Endothelial cell (in vitro differentiated cells): ENCODE measurements around the gene RBCK1. TPM values are rescaled to one million over a fixed set of nuclear protein-coding genes. Genes with fewer than 3 reads are reported as not detected.

ENCODE experiments used
- DNase-seq: peaks from one replicate; pipeline ENCODE4 v3.0.0; 2021; ENCODE audit warnings: low spot score
- H3K27ac Mint-ChIP-seq: one replicate; pipeline ENCODE4 v1.8.0; 2021; ENCODE audit warnings: mixed read lengths, inconsistent platforms; ENCODE audit not compliant: unreplicated experiment
- H3K27me3 Mint-ChIP-seq: one replicate; pipeline ENCODE4 v1.8.0; 2021; ENCODE audit warnings: mild to moderate bottlenecking, moderate library complexity, mixed read lengths, inconsistent platforms; ENCODE audit not compliant: unreplicated experiment
- H3K36me3 Mint-ChIP-seq: one replicate; pipeline ENCODE4 v1.8.0; 2021; ENCODE audit warnings: mild to moderate bottlenecking, low read depth, mixed read lengths, inconsistent platforms; ENCODE audit not compliant: unreplicated experiment
- H3K4me1 Mint-ChIP-seq: one replicate; pipeline ENCODE4 v1.8.0; 2021; ENCODE audit warnings: mild to moderate bottlenecking, mixed read lengths, inconsistent platforms; ENCODE audit not compliant: unreplicated experiment
- H3K4me3 Mint-ChIP-seq: one replicate; pipeline ENCODE4 v1.8.0; 2021; ENCODE audit warnings: mild to moderate bottlenecking, mixed read lengths, inconsistent platforms; ENCODE audit not compliant: unreplicated experiment
- H3K9me3 Mint-ChIP-seq: one replicate; pipeline ENCODE4 v1.8.0; 2021; ENCODE audit warnings: mixed read lengths, inconsistent platforms; ENCODE audit not compliant: unreplicated experiment
- CTCF ChIP-seq: fragments of 200-600 bp; sonication (generic); IDR thresholded peaks from one replicate; pipeline ENCODE4 v1.5.0; 2021; ENCODE audit warnings: antibody characterized with exemption; ENCODE audit not compliant: unreplicated experiment
- total RNA-seq: library from RNA; stranded (reverse); fragmentation: NEBNext Ultra II Directional; extraction: Animal tissue kit (Norgen Biotek cat#: 25700); gene quantifications from one replicate; pipeline ENCODE4 v1.2.1, GENCODE V29; 2021; ENCODE audit not compliant: unreplicated experiment

RBCK1 gene
- total RNA-seq, 1 donor from 2014 or later, result 68.8 TPM

GRCh38 chr20:403582-403957 is 4.5 kb upstream of the RBCK1 start:
- no peak overlapping the region for H3K27ac Mint-ChIP-seq
- peaks cover 9% of the 10 kb centered on the region for H3K4me1 Mint-ChIP-seq
- no peaks in the 10 kb centered on the region for H3K9me3 Mint-ChIP-seq
- no peak for DNase-seq
- H3K4me3 Mint-ChIP-seq, result no peak overlapping the region
- H3K36me3 Mint-ChIP-seq, result peaks cover 8% of the 10 kb centered on the region
- TF ChIP-seq CTCF, result no peak
- H3K27me3 Mint-ChIP-seq, result peaks cover 10% of the 10 kb centered on the region

GRCh38 chr20:404088-404487 is 4.0 kb upstream of the RBCK1 start:
- DNase-seq, result no peak
- H3K4me1 Mint-ChIP-seq, result peaks cover 13% of the 10 kb centered on the region
- no peaks in the 10 kb centered on the region for H3K9me3 Mint-ChIP-seq
- H3K27me3 Mint-ChIP-seq, result peaks cover 10% of the 10 kb centered on the region
- H3K4me3 Mint-ChIP-seq, result no peak overlapping the region
- no peak overlapping the region for H3K27ac Mint-ChIP-seq
- no peak for TF ChIP-seq CTCF
- H3K36me3 Mint-ChIP-seq, result peaks cover 8% of the 10 kb centered on the region

- H3K4me1 Mint-ChIP-seq, result peaks cover 20% of the 10 kb centered on the region
- TF ChIP-seq CTCF, result no peak
- DNase-seq, result no peak
- peaks cover 9% of the 10 kb centered on the region for H3K27me3 Mint-ChIP-seq
- peak overlapping the region; percentile 96 for H3K4me3 Mint-ChIP-seq
- H3K36me3 Mint-ChIP-seq, result peaks cover 22% of the 10 kb centered on the region
- H3K9me3 Mint-ChIP-seq, result no peaks in the 10 kb centered on the region
- peak overlapping the region; percentile 76 for H3K27ac Mint-ChIP-seq
Observed at GRCh38 chr20:406200-407132, 1.6 kb upstream of the RBCK1 start.

- peak overlapping the region; percentile 76 for H3K27ac Mint-ChIP-seq
- H3K9me3 Mint-ChIP-seq, result no peaks in the 10 kb centered on the region
- no peak for TF ChIP-seq CTCF
- H3K36me3 Mint-ChIP-seq, result peaks cover 29% of the 10 kb centered on the region
- peak overlapping the region; percentile 96 for H3K4me3 Mint-ChIP-seq
- DNase-seq, result peak; percentile 73
- H3K4me1 Mint-ChIP-seq, result peaks cover 20% of the 10 kb centered on the region
- H3K27me3 Mint-ChIP-seq, result peaks cover 9% of the 10 kb centered on the region
Observed at GRCh38 chr20:407133-407952, 756 bp upstream of the RBCK1 start.
